Activated B cell treated with CpG ODN at 0.5 μM for 24 hours (primary cell): Measurements from ENCODE around the gene GATAD2B. TPM values are rescaled to one million over a fixed set of nuclear protein-coding genes. Genes with fewer than 3 reads are reported as not detected.

ENCODE experiments used
- ATAC-seq: fragments of 200-7000 bp; cut with Tn5 transposase; one replicate; pipeline ENCODE4 v1.10.0; 2021; ENCODE audit warnings: low read depth, mild to moderate bottlenecking, moderate library complexity
- CTCF ChIA-PET: fragments of 350-600 bp; sonication (Branson Sonifier 250); formaldehyde crosslinking; loops from one replicate; lab custom pipeline; 2021; ENCODE audit warnings: antibody characterized with exemption; lab: Charles Lee
- POLR2A ChIA-PET: fragments of 350-600 bp; sonication (Branson Sonifier 250); formaldehyde crosslinking; loops from one replicate; lab custom pipeline; 2021; ENCODE audit warnings: antibody characterized with exemption; lab: Charles Lee
- DNase-seq: peaks from one replicate; pipeline ENCODE4 v3.0.0; 2022
- H3K27ac Mint-ChIP-seq: one replicate; pipeline ENCODE4 v1.8.0; 2020; ENCODE audit warnings: mixed read lengths
- H3K27me3 Mint-ChIP-seq: one replicate; pipeline ENCODE4 v1.8.0; 2021; ENCODE audit warnings: mixed read lengths
- H3K36me3 Mint-ChIP-seq: one replicate; pipeline ENCODE4 v1.8.0; 2021; ENCODE audit warnings: low read depth, mixed read lengths
- H3K4me1 Mint-ChIP-seq: one replicate; pipeline ENCODE4 v1.8.0; 2021; ENCODE audit warnings: mixed read lengths
- H3K4me3 Mint-ChIP-seq: one replicate; pipeline ENCODE4 v1.8.0; 2020; ENCODE audit warnings: mild to moderate bottlenecking, mixed read lengths
- H3K9me3 Mint-ChIP-seq: one replicate; pipeline ENCODE4 v1.8.0; 2020; ENCODE audit warnings: mixed read lengths
- CTCF ChIP-seq: fragments of 200-600 bp; IDR thresholded peaks from one replicate; pipeline ENCODE4 v1.8.0; 2022; ENCODE audit warnings: antibody characterized with exemption, mild to moderate bottlenecking
- intact Hi-C: fragments of 100-400 bp; cut with micrococcal nuclease; formaldehyde crosslinking; loops from one replicate; pipeline ENCODE4 v1.15.1; 2024
- total RNA-seq: library from RNA; stranded (reverse); gene quantifications from 2 replicates; pipeline ENCODE4 v1.2.3, GENCODE V29; 2022

GATAD2B gene
- total RNA-seq, 1 donor from 2014 or later: 86.3 TPM

- H3K36me3 Mint-ChIP-seq: peaks cover 77% of the 10 kb centered on the region
- no peak for ATAC-seq
- H3K4me1 Mint-ChIP-seq: peaks cover 46% of the 10 kb centered on the region
These were observed 20.2 kb upstream of the GATAD2B start for GRCh38 chr1:153942766-153943549.

GRCh38 chr1:153941826-153942725 is 19.3 kb upstream of the GATAD2B start:
- intact Hi-C loops: no loop called here
- no peak for TF ChIP-seq CTCF
- Mint-ChIP-seq H3K27ac (peak overlapping the region; percentile 18), H3K4me3 (no peak overlapping the region), H3K9me3 (no peaks in the 10 kb centered on the region), H3K4me1 (peaks cover 39% of the 10 kb centered on the region), H3K36me3 (peaks cover 78% of the 10 kb centered on the region), H3K27me3 (no peaks in the 10 kb centered on the region)
- DNase-seq (no peak), ATAC-seq (no peak)
- ChIA-PET CTCF (no interaction called here), POLR2A (interaction anchor here (0.8 to 5.4 kb wide), 4 partner anchors 17 to 25 kb away, joined by 3 to 181 read pairs (median 8); partner anchors contain the start of genes CREB3L4, CRTC2 and GATAD2B)

More at GRCh38 chr1:153942766-153943549, 20.2 kb upstream of the GATAD2B start:
- CTCF ChIA-PET: no interaction called here
- no peaks in the 10 kb centered on the region for H3K9me3 Mint-ChIP-seq
- H3K27me3 Mint-ChIP-seq: no peaks in the 10 kb centered on the region
- DNase-seq: no peak
- POLR2A ChIA-PET: interaction anchor here (0.6 to 5.8 kb wide), 8 partner anchors 14 to 286 kb away, joined by 3 to 181 read pairs (median 4); partner anchors contain the start of genes CREB3L4, CRTC2, GATAD2B and JTB
- no peak for TF ChIP-seq CTCF
- intact Hi-C loops: no loop called here
- H3K4me3 Mint-ChIP-seq: no peak overlapping the region
- peak overlapping the region; percentile 30 for H3K27ac Mint-ChIP-seq

- POLR2A ChIA-PET: interaction anchor here (0.7 to 2.5 kb wide), 6 partner anchors 18 to 239 kb away, joined by 3 to 13 read pairs (median 4); partner anchors contain the start of genes CREB3L4, GATAD2B, RAB13 and RPS27
- H3K9me3 Mint-ChIP-seq: no peaks in the 10 kb centered on the region
- peaks cover 85% of the 10 kb centered on the region for H3K36me3 Mint-ChIP-seq
- no peaks in the 10 kb centered on the region for H3K27me3 Mint-ChIP-seq
- TF ChIP-seq CTCF: no peak
- no peak for ATAC-seq
- DNase-seq: no peak
- CTCF ChIA-PET: no interaction called here
- intact Hi-C loops: no loop called here
- H3K4me1 Mint-ChIP-seq: peaks cover 34% of the 10 kb centered on the region
- no peak overlapping the region for H3K27ac Mint-ChIP-seq
- no peak overlapping the region for H3K4me3 Mint-ChIP-seq
These were observed 18.0 kb upstream of the GATAD2B start for GRCh38 chr1:153940756-153941155.

GRCh38 chr1:153939476-153939875 is 16.7 kb upstream of the GATAD2B start:
- intact Hi-C loops: no loop called here
- ATAC-seq: no peak

More at GRCh38 chr1:153939476-153939875, 16.7 kb upstream of the GATAD2B start:
- POLR2A ChIA-PET: interaction anchor here (0.6 to 2.5 kb wide), 8 partner anchors 11 to 1056 kb away, joined by 3 to 13 read pairs (median 4); partner anchors contain the start of genes CREB3L4, GATAD2B, RAB13 and RPS27
- no peak for TF ChIP-seq CTCF
- H3K9me3 Mint-ChIP-seq: no peaks in the 10 kb centered on the region
- peaks cover 24% of the 10 kb centered on the region for H3K4me1 Mint-ChIP-seq
- no peaks in the 10 kb centered on the region for H3K27me3 Mint-ChIP-seq
- no peak overlapping the region for H3K4me3 Mint-ChIP-seq
- CTCF ChIA-PET: no interaction called here
- no peak for DNase-seq
- peaks cover 88% of the 10 kb centered on the region for H3K36me3 Mint-ChIP-seq
- H3K27ac Mint-ChIP-seq: peak overlapping the region; percentile 41
